HepG2 (cell line): ENCODE measurements around the gene ESYT3.

Source experiments
- CEBPB ChIP-seq: IDR thresholded peaks from 2 replicates; pipeline ENCODE4 v1.6.1; 2011; ENCODE audit warnings: low read depth, low read length, improper control_type of control experiment, borderline replicate concordance
- EZH2 ChIP-seq: conservative IDR thresholded peaks from 2 replicates; pipeline ENCODE4 v1.6.1; 2012; ENCODE audit warnings: mild to moderate bottlenecking, low read depth, low read length, moderate library complexity
- NFIC ChIP-seq: IDR thresholded peaks from 2 replicates; pipeline ENCODE4 v1.6.1; 2012; ENCODE audit warnings: mild to moderate bottlenecking, low read length, inconsistent platforms
- SRF ChIP-seq: IDR thresholded peaks from 2 replicates; pipeline ENCODE4 v1.6.1; 2011; ENCODE audit warnings: mild to moderate bottlenecking, low read depth, low read length, moderate library complexity
- ZNF235 ChIP-seq: sonication (generic); formaldehyde crosslinking; IDR thresholded peaks from 2 replicates; pipeline ENCODE4 v1.8.1; 2023; ENCODE audit warnings: mild to moderate bottlenecking, missing genetic modification reagents, borderline replicate concordance
- ZNF251 ChIP-seq: sonication (generic); formaldehyde crosslinking; IDR thresholded peaks from 2 replicates; pipeline ENCODE4 v1.9.0; 2021; ENCODE audit warnings: mild to moderate bottlenecking, missing genetic modification reagents
- ZNF552 ChIP-seq: sonication (generic); formaldehyde crosslinking; IDR thresholded peaks from 2 replicates; pipeline ENCODE4 v1.9.0; 2022; ENCODE audit warnings: missing genetic modification reagents, mild to moderate bottlenecking, borderline replicate concordance
- ZNF652 ChIP-seq: IDR thresholded peaks from 2 replicates; pipeline ENCODE4 v1.6.1; 2016; ENCODE audit warnings: low read depth, borderline replicate concordance
- TF ChIP-seq, protein P1 (sequence below): sonication (generic); formaldehyde crosslinking; IDR thresholded peaks from 2 replicates; pipeline ENCODE4 v1.8.1; 2022; ENCODE audit warnings: low read depth, mild to moderate bottlenecking, missing genetic modification reagents
- TF ChIP-seq, protein P2 (sequence below): IDR thresholded peaks from 2 replicates; pipeline ENCODE4 v1.6.1; 2012; ENCODE audit warnings: inconsistent platforms
- TF ChIP-seq, protein P3 (sequence below): sonication (generic); formaldehyde crosslinking; IDR thresholded peaks from 2 replicates; pipeline ENCODE4 v1.5.0; 2020; ENCODE audit warnings: mild to moderate bottlenecking, missing genetic modification reagents, moderate library complexity

DNA sequence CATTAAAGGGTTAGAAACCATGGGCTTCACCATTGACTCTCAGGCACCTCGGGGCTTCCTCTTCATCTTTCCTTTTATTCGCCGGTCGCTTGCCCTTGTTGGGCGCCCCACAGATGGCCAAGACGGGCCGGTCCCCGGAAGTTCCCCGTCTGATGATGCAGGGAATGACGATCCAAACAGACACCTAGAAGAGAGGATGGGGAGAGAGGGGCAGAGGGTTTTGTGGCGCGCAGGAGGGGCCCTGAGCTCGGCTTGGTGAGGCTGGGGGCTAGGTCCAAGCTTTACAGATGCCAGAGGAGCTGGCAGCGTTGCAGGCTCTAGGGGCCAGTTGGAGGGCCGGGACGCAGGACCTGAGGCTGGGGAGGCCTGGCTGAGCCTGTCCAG, 532 bp upstream of the ESYT3 start:
- TF ChIP-seq EZH2: no peak
- TF ChIP-seq, protein P1, sequence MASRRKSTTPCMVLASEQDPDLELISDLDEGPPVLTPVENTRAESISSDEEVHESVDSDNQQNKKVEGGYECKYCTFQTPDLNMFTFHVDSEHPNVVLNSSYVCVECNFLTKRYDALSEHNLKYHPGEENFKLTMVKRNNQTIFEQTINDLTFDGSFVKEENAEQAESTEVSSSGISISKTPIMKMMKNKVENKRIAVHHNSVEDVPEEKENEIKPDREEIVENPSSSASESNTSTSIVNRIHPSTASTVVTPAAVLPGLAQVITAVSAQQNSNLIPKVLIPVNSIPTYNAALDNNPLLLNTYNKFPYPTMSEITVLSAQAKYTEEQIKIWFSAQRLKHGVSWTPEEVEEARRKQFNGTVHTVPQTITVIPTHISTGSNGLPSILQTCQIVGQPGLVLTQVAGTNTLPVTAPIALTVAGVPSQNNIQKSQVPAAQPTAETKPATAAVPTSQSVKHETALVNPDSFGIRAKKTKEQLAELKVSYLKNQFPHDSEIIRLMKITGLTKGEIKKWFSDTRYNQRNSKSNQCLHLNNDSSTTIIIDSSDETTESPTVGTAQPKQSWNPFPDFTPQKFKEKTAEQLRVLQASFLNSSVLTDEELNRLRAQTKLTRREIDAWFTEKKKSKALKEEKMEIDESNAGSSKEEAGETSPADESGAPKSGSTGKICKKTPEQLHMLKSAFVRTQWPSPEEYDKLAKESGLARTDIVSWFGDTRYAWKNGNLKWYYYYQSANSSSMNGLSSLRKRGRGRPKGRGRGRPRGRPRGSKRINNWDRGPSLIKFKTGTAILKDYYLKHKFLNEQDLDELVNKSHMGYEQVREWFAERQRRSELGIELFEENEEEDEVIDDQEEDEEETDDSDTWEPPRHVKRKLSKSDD: no peak
- TF ChIP-seq, protein P2, sequence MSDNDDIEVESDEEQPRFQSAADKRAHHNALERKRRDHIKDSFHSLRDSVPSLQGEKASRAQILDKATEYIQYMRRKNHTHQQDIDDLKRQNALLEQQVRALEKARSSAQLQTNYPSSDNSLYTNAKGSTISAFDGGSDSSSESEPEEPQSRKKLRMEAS: no peak
- TF ChIP-seq ZNF251 (CRISPR knock-in tag): no peak
- no peak for TF ChIP-seq NFIC
- no peak for TF ChIP-seq SRF
- TF ChIP-seq CEBPB: no peak
- no peak for TF ChIP-seq ZNF552
- TF ChIP-seq ZNF652 (CRISPR knock-in tag): no peak
- TF ChIP-seq, protein P3, sequence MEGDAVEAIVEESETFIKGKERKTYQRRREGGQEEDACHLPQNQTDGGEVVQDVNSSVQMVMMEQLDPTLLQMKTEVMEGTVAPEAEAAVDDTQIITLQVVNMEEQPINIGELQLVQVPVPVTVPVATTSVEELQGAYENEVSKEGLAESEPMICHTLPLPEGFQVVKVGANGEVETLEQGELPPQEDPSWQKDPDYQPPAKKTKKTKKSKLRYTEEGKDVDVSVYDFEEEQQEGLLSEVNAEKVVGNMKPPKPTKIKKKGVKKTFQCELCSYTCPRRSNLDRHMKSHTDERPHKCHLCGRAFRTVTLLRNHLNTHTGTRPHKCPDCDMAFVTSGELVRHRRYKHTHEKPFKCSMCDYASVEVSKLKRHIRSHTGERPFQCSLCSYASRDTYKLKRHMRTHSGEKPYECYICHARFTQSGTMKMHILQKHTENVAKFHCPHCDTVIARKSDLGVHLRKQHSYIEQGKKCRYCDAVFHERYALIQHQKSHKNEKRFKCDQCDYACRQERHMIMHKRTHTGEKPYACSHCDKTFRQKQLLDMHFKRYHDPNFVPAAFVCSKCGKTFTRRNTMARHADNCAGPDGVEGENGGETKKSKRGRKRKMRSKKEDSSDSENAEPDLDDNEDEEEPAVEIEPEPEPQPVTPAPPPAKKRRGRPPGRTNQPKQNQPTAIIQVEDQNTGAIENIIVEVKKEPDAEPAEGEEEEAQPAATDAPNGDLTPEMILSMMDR (CRISPR knock-in tag): no peak
- TF ChIP-seq ZNF235 (CRISPR knock-in tag): no peak
